Hematopoietic multipotent progenitor cell treated with erythropoietin and hydrocortisone succinate and interleukin-3 and kit ligand, for 8 days (in vitro differentiated cells): ENCODE measurements around the gene ATG101.

ENCODE experiments used
- DNase-seq: peaks from one replicate; pipeline ENCODE4 v3.0.0-alpha.2; 2015

The ATG101 gene

GRCh38 chr12:52058631-52059361, 11.0 kb upstream of the ATG101 start:
- no peak for DNase-seq

- DNase-seq, result no peak
Observed at GRCh38 chr12:52059582-52060497, 9.9 kb upstream of the ATG101 start.

DNA sequence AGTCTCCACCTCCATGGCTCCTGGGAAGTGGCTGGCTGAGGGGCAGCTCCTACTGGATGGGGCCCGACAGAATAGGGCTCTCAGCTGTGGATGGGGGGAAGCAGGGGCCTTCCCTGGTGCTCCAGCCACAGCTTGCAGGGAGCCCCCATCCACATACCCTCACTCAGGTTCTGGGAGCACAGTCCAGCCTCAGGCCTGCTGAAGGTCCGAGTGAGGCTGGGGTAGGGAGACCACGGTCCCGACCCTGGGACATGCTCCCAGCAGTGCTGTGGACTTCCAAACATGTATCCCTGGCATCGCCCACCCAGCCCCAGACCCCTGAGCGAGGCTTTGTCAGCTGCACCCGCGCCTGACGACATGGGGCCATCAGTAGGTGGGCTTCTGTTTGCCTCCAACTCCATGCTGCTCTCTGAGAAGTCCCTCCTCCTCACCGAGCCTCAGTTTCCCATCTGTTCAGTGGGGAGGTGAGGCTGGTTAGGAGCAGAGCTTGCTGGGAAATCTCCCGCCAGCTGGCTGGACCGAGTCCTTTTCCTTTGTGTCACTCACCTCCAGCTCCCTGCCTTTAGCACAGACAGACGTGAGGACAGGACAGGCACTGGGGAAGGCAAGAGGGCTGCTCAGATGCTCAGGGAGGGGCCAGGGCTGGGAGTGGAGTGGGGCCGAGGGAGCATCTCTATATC, 9.1 kb upstream of the ATG101 start:
- DNase-seq, result no peak

DNA sequence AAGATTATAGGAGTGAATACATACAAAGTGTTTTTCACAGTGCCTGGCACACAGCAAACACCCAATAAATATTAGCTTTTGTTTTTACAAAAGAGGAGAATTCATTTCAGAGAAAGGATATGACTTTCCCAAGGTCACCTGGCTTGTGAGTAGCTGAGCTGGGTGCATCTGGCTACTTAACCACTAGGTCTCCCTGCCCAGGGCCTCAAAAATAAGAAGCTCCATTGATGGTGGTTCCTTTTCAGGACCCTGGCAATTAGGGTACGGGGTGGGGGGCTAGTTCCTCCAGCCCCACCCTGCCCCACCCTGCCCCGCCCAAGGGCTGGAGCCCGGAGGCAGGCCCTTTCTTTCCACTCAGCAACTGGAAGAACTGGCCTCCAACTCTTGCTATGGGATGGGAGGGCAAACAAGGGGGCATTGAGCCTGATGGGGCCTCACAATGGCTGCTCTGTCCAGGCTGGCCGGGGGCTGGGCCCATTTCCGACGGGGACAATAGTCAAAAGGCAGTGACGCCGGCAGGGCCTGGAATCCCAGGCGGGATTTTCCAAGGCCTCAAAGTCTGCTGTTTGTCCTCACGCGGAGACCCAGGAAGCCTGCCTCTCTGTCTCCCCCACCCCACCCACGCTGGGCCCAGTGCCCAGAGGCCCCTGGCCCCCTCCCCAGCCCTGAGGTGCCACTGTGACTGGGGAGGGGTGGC, 8.2 kb upstream of the ATG101 start:
- DNase-seq, result no peak

GRCh38 chr12:52062167-52063081, 7.4 kb upstream of the ATG101 start:
- no peak for DNase-seq

GRCh38 chr12:52063082-52063924, 6.5 kb upstream of the ATG101 start:
- DNase-seq, result peak; percentile 46

- DNase-seq, result no peak
Observed at GRCh38 chr12:52063981-52064649, 5.7 kb upstream of the ATG101 start.

DNA sequence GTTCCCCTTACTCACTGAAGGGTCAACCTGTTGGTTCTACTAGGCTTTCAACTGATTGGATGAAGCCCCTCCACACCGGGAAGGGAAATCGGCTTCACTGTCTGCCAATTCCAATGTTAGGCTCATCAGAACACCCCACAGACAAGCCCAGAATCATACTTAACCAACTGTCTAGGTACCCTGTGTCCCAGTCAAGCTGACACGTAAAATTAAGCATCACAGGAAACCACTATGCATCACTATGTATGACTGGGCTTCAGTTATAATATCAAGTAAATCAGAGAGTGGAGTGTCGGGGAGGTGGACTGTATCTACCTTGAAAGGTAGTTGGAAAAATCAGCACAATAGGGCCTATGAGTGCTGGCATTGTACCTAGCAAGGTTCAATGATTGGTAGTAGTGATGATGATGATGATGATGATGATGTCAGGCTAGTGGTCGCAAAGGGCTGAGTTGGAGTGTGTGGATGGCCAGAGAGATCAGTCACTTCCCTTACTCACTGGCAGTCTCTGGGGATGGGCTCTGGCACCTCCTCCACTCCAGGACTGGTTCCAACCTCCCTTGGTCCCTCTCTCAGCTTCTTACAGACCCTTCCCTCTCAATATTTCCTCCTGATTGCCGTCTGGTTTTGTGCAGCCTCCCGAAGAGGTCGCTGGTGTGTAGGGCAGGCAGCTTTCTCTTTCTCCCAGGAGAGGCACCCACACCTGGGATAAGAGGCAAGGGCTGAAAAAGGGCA, 3.3 kb upstream of the ATG101 start:
- DNase-seq, result no peak

DNA sequence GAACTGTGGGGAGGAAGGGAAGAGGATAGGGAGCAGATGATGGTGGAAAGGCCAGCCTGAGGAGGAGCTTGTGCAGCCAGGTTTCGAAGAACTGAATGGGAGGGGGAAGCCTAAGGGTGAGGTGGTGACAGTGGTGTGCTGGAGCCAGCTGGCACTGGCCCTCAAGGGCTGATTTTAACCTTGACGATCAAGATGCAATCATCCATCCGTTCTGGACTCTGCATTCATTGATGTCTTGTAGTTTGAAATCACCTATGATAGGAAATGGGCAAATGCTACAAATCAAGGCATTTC, 2.8 kb upstream of the ATG101 start:
- DNase-seq, result no peak

DNA sequence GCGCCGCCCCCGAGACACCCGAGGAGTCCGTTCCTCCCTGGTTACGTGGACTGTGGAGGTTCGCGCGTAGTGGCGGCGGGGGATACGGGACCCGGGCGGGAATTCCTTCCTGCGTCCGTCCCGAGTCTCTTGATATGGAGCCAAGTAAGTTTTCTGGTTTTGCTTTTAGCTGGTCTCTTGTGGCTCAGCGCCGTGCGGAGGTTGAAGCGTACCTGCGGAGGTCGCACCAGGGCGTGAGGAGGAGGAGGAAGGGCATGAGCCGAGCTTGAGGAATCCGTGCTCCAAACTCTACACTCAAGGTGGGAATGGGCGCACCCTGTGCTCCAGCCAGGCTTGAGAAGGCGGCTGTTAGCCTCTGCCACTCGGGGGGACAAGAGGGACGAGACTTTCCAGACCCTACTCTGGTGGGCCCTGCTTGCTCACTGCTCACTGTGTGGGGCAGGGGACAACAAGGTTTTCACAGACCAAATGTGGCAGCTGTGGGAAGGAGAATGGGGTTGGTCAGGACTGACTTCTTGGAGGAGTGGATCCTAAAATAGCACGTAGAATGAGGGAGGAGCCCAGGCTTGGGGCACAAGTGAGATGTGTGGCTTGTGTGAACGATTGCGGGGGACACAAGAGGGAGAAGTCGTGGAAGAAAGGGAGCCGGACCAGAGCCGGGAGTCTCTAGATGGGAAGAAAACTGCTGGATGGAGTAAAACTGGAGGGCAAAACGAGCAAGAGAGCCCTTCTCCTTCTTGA, 577 bp downstream of the ATG101 start:
- DNase-seq, result peak; percentile 10

DNA sequence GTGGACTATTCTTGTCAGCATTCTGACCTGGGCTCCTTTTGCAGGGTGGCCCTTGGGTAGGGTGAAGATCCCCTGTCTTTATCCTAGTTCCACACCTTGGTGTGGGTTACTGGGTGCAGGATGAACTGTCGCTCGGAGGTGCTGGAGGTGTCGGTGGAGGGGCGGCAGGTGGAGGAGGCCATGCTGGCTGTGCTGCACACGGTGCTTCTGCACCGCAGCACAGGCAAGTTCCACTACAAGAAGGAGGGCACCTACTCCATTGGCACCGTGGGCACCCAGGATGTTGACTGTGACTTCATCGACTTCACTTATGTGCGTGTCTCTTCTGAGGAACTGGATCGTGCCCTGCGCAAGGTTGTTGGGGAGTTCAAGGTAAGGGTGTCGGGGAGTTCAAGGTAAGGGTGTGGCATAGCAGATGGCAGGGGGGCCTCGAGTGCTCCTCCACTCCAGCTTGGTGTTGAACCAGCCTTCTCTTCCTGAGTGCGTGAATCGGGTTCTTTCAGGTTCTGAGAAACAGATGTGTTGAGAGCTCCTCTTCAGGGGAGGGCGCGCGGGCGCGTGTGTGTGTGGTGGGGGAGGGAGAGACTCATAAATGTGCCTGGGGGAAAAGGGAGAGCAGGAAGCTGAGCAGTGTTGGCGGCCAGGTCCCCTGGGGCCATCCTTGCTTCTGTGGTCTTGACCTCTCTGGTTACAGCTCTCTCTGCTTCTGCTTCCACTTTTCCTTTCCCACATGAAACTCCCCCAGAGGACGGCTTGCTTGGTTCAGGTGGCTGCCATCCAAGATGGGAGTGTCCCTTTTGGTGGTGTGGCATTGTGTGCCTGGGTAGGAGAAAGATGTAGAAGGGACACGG, 4.0 kb downstream of the ATG101 start:
- DNase-seq, result no peak

GRCh38 chr12:52074971-52075724, 5.4 kb downstream of the ATG101 start:
- DNase-seq, result no peak

GRCh38 chr12:52076811-52077210, 7.0 kb downstream of the ATG101 start:
- no peak for DNase-seq

DNA sequence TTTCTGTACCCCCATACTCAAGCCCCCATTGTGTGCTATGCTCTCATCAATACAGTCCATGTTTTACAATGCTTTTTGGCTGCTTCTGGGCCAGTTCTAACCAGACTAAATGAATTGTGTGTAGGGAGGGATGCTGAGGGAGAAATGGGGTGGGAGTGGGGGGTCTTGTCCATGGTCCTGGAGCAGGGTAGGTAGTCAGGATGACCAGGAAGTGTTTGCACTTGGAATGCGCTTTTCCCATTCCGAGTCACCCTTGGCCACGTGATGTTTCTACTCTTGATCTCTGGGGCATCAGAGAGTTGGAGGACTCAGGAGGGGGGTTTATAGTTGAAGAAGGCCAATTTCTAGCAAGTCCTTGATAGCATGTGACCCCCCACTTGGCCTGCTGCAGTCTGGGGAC, 8.5 kb downstream of the ATG101 start:
- no peak for DNase-seq

DNA sequence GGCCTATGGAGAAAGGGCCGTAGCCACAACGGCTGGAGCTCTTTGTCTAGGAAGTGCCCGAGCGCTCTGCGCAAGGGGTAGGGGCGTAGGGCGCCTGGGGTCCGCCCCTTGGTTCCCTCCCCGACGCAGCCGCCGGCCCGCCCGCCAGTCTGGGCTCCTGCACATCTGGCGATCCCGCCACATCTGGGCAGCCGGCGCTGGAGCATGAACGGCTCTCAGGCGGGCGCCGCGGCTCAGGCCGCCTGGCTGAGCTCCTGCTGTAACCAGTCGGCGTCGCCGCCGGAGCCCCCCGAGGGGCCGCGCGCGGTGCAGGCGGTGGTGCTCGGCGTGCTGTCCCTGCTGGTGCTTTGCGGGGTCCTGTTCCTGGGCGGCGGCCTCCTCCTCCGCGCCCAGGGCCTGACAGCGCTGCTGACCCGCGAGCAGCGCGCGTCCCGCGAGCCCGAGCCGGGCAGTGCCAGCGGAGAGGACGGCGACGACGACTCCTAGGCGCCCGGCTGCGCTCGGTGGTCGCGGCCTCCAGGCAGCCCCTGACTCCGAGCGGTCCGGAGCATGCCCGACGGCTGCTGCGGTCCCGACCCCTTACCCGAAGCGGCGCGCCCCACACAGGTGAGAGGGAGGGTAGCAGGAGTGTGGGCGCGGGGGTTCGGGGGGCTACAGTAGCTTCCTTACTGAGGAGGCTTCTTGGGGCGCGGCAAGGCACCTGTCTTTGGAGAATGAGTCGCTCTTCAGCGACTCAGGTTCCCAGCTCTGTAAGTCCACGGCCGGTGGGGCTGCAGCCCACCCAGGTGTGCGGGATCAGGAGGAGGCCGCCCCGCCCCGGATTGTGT, 10.0 kb downstream of the ATG101 start, which contains the start of gene SMIM41:
Gene SMIM41, plus strand, starts transcription at position 129 of the 827 bp plus-strand sequence. Its CDS starts 76 bp downstream, at position 205.
- no peak for DNase-seq
